Activated CD4-positive, alpha-beta T cell treated with anti-CD3 and anti-CD28 coated beads, Interleukin-10, Interleukin-2, amounts not matched to agents 100 ng/mL and 50 ng/mL, durations not matched to agents 16 hours and 8 hours (primary cell): ENCODE measurements around the gene GARIN5B.
A peak's percentile ranks its signal among the peaks of the same experiment; 100 is the strongest.

Experiments used
- DNase-seq: peaks from one replicate; pipeline ENCODE4 v3.0.0-alpha.2; 2020

GARIN5B gene

DNA sequence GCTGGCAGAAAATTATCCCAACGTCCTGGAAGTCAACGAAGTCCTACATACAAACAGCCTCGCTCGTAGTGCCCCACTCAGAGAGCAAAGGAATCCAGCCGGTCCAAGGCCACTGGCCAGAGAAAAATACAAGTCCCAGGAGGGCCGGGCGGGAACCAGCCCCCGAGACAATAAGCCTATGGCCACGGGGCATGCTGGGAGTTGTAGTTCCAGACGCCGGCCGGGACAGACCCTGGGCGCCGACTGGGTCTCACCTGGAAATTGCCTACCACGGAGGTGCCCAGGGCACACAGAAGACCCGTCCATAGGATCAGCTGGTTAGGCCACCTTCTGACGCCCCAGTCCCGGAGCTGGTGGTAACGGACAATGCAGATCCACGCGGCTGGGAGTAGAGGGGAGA, 43.3 kb downstream of the GARIN5B start:
- DNase-seq, result no peak

DNA sequence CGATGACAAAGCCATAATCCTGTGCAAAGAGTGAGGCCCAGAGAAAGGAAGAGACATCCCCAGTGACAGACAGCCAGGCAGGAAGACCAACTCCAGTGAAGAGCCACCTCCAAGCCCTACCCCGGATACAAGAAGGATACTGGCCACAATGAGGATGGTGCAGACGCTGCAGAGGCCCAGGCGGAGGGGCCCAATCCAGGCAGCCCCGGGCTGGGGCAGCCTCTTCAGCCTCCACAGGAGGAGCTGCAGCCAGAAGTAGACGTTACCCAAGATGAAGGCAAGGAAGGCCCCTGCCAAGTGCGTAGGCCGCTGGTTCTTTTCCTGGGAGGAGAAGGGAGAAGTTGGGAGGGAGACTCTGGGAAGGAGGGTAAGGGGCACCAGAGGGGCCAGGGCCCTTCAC, 46.4 kb downstream of the GARIN5B start:
- DNase-seq, result no peak

DNA sequence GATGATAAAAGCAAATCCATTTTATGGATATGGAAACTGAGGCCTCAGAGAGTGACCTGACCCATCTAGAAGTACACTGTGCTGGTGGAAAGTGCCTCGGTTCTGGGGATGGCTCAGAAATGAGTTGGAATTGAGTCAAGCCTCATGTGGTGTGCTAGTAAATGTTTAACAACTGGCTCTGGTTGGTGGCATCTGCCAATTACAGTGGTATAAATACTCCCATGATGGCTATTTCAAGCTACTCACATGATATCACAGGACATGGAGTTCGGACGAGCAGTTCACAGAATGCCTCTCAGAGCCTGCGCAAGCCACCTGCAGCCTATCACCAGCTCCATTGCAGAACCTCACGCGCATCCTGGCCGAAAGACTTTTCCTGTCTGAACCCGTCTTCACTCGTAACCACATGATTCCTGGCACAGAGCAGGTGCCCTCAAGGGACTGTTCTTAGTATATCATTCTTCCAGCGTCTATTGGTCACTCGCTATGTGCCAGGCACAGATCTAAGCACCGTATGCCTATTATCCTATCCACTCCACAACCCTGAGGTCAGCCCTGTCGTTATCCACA, 47.0 kb downstream of the GARIN5B start:
- DNase-seq, result no peak

DNA sequence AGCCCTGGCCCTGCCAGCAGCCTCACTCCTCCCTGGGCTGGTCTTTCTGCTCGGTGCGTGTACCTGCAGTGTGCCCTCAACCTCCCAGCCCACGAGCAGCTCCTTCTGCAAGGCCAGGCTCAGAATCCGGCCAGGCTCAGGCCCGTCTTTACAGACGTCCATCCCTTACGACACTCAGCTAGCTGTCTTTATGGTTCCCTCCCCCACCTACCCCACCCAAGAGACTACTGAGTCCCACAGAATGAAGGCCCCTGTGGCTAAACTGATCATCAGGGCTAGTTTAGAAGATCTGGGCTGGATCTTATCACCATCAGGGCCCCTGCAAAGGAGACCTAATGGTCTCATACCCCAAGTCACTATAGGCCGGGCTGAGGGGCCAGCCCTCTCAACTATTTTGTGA, 48.7 kb downstream of the GARIN5B start:
- DNase-seq, result no peak

DNA sequence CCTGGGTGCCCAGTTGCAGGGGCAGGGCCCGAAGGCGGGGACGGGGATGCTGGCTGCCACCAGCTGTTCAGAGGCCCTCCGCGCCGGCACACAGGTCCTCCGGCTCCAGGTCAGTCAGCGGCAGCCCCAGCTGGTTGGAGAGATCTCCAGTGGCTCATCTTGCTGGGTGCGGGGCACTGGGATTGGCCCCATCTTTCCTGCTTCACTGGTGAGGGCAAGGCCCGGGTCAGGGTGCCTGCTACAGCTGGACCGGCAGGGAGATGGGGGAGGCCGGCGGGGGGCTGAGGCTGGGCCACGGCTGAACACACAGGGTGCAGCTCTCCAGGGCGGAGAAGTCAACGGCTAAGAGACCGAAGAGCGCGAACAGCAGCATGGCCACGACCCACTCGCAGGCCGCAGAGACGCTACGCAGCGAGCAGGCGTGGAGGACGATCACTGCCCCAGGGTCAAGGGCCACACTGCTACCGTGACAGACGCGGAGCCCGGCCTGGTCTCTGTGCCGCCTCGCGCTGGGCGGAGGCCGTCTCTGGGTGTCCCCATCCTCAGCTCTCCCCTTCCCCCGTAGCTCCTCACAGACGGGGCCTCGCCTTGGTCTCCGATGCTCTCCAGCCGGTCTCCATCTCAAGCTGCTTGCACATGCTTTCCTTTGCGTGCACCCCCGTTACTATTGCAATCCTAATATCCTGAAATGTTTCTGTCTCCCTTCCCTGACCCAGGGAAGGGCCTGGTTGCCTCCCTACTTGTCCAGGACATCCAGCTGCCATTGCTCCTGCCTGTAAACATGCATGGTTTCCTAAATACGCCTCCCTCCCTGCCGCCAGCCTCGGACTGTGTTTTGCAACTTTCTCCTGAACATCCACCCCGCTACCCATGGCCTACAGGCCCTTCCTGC, 50.2 kb downstream of the GARIN5B start:
- no peak for DNase-seq

GRCh38 chr19:55311797-55312196, 51.3 kb downstream of the GARIN5B start:
- no peak for DNase-seq

GRCh38 chr19:55311397-55311796, 51.7 kb downstream of the GARIN5B start:
- DNase-seq, result no peak

DNA sequence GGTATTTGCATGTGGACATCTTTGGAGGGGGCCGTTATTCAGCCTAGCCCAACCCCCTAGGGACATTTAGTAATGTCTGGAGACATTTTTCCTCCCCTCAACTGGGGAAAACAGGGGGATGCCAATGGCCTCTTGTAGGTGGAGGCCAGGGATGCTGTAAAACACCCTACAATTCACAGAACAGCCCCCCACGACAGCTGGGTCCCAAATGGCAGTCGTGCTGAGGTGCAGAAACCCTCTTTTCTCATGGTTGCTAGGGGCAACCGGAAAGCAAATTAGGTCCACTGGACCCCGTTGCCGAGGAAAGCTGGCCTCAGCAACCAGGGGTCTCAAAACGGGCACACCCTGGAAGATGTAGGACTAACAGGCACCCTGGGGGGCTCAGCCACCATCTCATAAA, 52.6 kb downstream of the GARIN5B start:
- DNase-seq, result no peak

GRCh38 chr19:55309448-55309847, 53.6 kb downstream of the GARIN5B start:
- DNase-seq, result no peak

GRCh38 chr19:55308281-55308680, 54.8 kb downstream of the GARIN5B start:
- no peak for DNase-seq

- no peak for DNase-seq
These were observed 56.3 kb downstream of the GARIN5B start for GRCh38 chr19:55306712-55307111.

DNA sequence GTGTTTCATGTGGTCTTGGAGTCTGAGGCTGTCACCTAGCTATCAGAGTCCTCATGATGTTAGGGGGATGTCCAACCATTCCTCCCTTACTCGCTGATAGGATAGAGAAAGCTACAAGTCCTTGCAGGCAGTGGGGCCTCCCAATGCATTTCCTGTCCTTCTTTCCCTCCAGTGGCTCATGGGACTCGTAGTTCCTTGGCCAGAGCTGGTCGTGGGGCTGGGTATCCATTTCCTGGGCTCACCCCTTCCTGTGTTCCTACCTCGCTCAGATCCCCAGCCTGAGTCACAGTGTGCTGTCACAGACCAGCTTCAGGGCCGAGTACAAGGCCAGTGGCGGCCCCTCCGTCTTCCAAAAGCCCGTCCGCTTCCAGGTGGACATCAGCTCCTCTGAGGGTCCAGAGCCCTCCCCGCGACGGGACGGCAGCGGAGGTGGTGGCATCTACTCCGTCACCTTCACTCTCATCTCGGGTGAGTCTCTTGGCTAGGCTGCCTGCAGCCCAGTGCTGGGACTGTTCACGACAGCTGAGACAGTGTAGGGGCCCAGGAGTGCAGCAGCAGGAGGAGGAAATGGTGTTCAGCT, 57.0 kb downstream of the GARIN5B start:
- no peak for DNase-seq

DNA sequence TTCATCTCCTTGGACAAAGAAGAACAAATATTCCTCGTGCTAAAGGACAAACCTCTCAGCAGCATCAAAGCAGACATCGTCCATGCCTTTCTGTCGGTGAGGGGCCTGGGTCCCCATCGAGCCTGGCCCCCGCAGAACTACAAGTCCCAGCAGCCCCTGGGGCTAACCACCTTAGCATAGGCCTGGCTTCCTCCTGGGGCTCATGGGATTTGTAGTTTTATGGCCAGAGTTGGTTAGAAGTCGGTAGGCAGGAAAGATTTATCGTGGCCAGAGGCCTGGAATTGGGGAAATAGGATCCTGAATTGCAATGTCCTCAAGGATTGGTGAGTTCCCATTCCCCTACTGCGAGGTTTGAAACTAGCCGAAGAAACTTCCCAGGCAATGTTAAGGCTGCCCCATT, 57.6 kb downstream of the GARIN5B start:
- DNase-seq, result peak; percentile 69

DNA sequence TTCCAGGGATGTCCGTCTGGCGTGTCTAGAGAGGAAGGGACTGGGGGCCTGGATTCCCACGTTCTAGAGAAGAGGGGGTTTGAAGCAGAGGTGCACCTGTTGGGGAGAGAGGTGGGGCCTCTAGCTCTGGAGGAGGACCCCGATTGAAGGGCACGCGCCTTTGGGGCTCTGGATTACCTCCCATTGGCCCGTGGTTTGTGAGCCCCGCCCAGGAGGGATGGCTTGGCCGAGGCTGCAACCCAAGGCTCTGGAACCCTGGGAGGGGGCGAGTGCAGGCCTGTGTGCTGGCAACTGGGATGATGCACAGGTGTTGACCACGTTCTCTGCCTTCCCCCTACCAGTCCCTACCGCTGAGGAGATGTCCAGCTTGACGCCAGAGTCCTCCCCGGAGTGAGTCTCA, 58.1 kb downstream of the GARIN5B start:
- DNase-seq, result no peak
